ENCODE measurements around the gene FOXO6.

Gene FOXO6

GRCh38 chr1:41353744-41354143, 7.5 kb upstream of the FOXO6 start:
- no peak for DNase-seq

- DNase-seq = no peak
Measured at GRCh38 chr1:41354956-41355355, 6.3 kb upstream of the FOXO6 start.

- DNase-seq = no peak
Measured at GRCh38 chr1:41355356-41355755, 5.9 kb upstream of the FOXO6 start.

GRCh38 chr1:41355761-41356160, 5.5 kb upstream of the FOXO6 start:
- DNase-seq = no peak

DNA sequence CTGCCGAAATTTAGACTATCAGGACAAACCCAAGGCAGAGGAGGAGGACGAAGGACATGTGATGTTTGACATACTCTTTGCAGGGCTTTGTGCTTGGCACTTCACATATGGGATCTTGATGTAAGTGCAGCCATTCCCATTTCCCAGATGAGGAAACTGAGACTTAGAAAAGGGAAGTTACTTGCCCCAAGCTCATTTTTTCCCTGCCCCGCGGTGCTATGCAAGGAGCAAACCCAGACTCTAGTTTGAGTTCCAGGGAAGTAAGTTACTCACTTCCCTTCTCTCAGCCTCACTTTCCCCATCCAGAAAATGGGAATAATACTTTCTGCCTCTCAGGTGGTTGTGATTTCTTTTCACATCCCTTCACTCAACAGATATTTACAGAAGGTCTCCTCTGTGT, 4.5 kb upstream of the FOXO6 start:
- DNase-seq = no peak

GRCh38 chr1:41357451-41358101, 3.7 kb upstream of the FOXO6 start:
- peak; percentile 57 for DNase-seq

DNA sequence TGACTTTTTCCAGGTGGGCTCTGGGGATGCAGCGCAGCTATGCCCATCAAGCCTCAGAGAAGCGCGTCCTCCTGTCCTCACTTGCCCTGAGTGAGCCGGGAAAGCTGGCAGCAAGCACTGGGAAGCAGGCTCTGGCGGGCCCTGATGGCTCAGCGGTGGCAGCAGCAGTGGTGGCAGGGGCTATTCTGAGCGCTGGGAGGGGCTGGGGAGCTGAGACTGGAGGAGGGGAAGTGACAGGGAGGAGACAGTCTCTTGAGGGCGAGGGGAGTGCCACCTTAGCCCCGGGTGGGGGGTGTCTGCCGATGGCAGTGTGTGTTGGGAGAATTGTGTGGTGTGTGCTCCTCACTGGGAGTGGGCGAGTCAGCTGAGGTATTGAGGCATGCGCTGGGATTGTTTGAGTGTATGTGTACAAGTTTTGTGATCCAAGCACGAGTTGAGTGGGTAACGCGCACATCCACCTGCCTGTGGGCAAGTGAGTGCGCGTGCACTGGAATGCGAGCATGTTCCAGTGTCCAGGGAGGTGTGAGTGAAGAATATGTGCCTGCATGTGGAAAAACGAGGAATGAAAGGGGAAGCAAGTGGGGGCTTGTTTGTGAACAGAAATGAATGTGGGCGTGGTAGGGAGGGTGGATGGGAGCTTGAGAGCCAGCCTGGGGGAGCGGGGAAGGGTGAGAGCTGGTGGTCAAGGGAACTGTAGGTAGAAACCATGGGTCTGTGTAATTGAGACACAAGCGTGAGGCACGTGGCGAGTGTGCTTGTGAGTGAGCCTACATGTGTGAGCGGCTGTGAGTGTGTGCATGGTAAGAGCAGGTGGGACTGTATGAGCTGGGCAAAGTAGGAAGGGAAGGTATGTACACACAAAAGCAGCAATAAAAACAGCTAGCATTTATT, 2.9 kb upstream of the FOXO6 start:
- DNase-seq = no peak

- DNase-seq = peak; percentile 72
Measured at GRCh38 chr1:41359211-41360073, 1.8 kb upstream of the FOXO6 start.

- no peak for DNase-seq
Measured at GRCh38 chr1:41360074-41360785, 1.0 kb upstream of the FOXO6 start.

GRCh38 chr1:41361495-41362356, 492 bp downstream of the FOXO6 start:
- DNase-seq = peak; percentile 68

DNA sequence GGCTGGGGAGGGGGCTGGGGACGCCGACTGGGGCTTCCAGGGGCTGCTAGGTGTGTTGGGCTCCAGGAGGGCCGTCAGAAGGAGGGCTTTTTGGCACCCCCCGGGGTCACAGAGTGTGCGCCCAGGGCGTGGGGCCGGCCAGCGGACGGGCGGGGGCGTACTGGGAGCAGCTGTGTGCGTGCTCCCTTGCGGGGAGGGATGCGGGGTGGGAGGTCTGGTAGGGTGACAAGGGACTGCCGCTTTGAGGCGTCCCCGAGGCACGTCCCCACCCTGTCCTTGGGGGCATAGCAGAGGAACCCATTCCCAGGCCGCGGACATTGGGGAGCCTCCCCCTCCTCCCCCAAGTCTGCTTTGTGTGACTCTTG, 1.1 kb downstream of the FOXO6 start:
- peak; percentile 41 for DNase-seq

GRCh38 chr1:41362749-41363590, 1.7 kb downstream of the FOXO6 start:
- no peak for DNase-seq

- no peak for DNase-seq
Measured at GRCh38 chr1:41363591-41364320, 2.5 kb downstream of the FOXO6 start.

GRCh38 chr1:41364442-41365319, 3.4 kb downstream of the FOXO6 start:
- DNase-seq = no peak

GRCh38 chr1:41365320-41365633, 4.0 kb downstream of the FOXO6 start:
- DNase-seq = peak; percentile 41

DNA sequence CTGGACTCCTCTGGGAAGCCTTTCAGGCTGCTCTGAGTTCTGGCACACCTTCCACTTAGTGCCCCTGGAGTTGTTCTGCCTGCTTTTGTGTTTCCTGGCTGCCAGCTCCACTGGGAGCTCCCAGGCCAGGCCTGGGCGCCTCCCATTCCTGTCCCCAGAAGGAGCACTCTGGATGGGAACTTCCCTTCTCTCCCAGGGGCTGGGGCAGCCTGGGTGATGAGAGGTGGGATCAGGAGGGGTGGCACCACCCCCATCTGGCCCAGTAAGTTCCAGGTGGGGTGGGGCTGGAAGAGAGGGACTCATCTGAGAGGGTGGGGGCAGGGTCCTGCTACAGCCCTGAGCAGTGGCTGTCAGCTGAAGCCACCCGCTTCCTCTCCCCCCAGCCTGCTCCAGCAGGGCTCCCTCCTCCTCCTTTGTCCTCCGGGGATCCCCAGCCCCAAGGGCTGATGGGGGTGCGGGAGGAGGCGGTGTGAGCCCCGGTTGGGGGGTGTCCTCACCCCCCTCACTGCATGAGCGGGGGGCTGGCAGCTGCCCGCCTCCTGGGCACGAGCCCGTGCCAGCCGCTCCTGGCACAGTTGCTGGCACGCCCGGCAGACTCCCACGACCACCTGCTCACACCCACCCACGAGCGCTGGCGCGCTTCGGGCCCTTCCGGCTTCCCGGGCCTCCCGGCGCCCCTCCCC, 4.7 kb downstream of the FOXO6 start:
- peak; percentile 66 for DNase-seq

DNA sequence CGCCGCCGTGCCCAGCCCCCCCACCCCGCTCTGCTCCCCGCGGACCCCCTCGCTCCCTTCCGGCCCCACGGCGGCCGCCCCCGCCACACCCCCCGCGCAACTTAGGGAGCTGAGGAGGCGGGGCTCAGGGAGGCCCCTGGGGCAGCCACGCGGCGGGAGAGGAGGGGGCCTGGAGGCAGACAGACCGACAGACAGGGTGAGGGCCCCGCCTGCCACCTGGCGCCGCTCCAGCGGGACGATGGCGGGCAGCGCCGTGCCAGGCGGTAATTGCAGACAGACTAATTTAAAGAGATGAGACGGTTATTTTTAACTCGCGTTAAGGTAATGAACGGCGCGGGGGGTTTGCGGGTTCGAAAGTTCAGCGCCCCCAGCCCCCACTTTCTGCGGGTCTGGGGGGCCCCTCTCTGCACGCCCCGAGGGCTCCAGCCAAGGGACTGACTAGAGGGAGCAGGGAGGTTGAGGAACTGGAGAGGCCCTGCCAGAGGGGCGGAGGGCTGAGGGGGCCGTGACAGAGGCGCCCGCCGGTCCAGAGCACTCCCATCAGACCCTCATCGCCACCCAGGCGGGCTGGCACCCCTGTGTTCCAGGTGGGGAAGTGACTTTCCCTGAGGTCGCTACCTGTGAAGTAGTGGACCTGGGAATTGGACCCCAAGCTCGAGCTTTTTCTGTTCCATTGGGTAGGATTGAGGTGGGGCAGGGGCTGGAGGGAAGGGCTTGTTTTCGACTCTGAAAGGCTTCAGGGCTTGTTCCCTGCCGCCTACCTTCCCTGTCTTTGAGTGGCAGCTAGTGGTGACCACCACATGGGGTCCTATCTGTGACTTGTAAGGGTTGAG, 5.4 kb downstream of the FOXO6 start:
- no peak for DNase-seq

DNA sequence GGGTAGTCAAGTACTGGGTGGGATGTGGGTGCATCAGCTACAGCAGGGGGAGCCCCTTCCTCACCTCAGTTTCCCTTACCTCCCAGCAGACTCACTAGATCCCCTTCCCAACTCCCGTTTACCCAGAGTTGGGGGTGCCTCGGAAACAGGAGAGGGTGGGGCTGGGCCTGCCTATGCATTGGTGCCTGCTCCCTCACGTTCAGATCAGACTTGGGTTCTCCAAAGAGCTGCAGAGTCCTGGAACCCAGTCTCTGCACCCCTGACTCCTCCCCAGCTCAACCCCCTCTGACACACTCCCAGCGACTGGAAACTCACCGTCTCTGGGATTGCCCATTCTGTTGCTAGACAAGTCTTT, 6.0 kb downstream of the FOXO6 start:
- no peak for DNase-seq

All from left hindlimb (tissue), 1 donor.